ENCODE results near the gene NME7.
"Not testable (repeated sequence)": the region's sequence is repeated elsewhere in the genome, so short reads cannot be mapped to it uniquely, and the experiment has no call there.

The NME7 gene

DNA sequence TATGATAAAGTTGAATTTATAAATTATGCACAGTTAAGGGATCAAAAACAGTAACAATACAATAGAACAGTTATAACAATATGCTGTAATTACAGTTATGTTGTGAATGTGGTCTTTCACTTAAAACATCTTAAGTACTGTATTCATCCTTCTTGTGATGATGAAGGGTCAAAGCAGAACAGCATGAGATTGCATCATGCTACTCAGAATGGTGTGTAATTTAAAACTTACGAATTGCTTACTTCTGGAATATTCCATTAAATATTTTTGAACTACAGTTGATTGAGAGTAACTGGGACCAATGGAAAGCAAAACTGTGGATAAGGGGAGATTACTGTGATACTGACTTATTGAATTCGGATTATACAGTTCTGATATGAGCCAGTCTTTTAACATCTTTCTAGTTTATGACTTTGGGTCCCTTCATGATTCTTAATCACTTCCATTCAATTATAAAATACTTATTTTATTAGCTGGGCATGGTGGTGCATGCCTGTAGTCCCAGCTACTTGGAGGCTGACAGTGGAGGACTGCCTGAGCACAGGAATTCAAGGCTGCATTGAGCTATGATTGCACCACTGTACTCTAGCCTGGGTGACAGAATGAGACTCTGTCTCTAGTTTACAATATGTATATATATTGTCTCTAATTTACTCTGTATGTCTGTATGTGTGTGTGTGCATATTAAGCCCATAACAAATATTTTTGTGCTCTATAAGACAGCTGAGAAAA, 217.9 kb downstream of the NME7 start:
- no peak for DNase-seq

GRCh38 chr1:169148472-169149252, 218.9 kb downstream of the NME7 start:
- no peak for DNase-seq

DNA sequence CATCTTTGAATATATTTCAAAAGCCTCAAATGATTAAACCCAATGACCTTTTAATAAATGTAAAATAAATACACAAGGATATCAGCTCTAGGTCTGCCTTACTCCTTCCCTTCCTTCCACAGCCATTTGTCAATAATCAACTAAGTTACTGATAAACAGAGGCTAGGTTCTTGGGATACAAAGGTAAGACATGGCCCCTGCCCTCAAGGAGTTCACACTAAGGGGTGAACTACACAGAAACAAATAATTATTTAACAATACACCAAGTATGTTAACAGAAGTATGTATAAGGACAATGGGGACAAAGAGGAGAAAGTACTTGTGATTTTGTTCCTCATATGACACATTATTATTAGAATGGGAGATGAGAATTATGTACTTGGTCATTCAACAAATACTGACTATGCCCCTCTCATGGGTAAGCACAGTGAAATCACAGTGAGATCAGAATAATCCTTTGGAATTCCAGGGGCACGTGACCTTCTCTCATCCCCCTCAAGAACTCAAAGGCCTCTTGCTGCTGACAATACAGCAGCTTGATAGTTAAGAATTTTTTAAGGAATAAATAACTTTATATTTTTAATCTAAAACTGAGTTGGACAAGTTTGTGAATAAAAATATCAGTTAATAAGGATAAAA, 220.9 kb downstream of the NME7 start:
- no peak for DNase-seq

DNA sequence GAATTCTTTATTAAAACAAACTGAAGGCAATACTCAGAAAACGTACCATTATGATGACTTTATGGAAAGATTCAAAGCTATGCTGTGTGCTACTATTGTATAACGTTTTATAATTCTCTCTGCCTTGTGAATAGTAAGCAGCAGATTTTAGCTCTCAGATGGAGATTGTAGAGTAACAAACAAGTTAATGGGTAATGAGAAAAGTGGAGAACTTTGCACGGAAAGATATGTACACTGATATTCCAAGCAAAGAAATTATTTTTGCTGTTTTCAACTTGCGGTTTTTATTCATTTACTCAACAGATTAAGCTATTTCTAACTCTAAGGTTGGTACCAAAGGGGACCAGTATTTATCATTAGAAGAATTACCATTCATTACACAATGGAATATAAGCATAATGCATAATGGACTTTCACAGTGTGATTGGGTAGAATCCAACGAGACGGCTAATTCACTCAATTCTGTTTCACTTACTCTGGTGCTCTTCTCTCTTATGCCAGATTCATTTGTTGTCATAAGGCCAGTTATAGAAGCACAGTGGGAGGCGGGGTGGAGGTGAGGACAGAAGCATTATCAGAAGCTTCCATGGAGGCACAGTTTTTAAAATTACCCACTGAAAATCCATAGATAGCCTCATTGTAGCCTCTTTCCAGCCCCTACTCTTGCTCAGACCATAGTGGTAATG, 222.5 kb downstream of the NME7 start:
- no peak for DNase-seq

- no peak for DNase-seq
Observed at GRCh38 chr1:169143984-169144383, 223.6 kb downstream of the NME7 start.

- no peak for DNase-seq
Observed at GRCh38 chr1:169143346-169143745, 224.3 kb downstream of the NME7 start.

DNA sequence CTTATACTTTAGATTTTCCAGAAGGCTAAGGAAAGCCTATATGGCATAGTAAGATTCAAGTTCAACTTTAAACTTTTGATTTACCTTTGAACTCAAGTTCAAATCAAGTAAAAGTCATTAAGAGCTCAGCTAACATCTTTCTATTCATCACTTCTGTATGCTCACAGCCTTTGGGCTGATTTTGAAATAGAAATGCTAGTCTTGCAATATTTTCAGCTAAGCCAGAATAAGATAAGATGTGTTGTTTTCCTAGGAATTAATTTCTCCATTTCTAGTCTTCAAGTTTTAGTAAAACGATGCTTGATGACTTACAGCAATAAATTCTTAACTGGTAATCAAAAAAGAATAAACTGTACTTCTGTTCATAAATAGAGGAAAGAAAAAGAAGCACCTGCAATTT, 225.5 kb downstream of the NME7 start:
- no peak for DNase-seq

- DNase-seq: no peak
Observed at GRCh38 chr1:169141356-169141755, 226.2 kb downstream of the NME7 start.

DNA sequence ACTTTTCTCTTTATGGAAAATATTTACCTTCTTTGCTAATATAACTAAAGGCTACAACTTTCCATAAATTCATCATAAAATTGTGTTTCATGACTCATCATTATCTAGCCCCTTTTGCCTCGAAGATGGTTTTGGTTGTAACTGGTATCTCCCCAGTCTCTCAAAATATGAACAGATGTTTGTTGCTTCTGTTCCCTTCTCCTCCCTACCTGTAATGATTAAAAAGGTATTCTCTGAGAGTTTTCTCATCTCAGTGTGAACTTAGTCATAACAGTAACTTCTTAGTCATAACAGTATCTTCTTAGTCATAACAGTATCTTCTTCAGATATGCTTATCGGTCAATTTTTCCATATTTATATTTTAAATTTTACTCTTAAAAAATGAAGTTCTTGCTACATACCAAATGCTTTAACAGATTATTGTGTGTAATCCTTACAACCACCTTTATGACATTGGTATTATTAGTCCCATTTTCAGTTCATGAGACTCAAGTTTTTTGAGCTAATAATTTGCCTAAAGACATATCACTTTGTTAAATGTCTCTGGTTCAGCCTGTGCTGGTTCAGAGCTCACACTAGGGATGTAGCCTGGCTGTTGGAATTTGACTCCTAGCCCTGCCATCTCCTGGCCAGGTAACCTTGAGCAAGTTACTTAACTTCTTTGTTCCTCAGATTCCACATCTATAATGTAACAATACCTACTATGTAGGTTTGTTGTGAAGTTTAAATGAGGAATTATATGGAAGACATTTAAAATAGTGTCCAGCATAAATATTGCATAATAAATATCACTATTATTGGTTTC, 228.5 kb downstream of the NME7 start:
- no peak for DNase-seq

DNA sequence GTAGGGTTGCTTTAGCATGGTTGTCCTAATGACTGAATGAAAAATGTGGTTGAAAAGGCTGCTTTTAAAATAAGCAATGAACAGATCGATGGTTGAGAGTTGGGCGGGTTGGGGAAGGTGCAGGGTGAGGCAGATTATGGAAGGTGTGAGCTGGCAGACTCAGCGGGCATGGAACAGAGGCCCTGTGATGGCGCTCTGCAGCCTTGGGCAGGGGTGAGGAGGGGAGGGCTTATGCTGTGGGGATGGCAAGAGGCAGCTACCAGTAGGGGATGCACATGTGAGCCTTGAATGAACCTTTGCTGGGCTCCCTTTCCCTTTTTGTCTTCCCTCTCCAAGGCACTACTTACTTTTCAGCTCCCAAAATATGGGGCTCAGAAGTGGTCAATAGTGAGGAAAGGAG, 230.2 kb downstream of the NME7 start:
- no peak for DNase-seq

DNA sequence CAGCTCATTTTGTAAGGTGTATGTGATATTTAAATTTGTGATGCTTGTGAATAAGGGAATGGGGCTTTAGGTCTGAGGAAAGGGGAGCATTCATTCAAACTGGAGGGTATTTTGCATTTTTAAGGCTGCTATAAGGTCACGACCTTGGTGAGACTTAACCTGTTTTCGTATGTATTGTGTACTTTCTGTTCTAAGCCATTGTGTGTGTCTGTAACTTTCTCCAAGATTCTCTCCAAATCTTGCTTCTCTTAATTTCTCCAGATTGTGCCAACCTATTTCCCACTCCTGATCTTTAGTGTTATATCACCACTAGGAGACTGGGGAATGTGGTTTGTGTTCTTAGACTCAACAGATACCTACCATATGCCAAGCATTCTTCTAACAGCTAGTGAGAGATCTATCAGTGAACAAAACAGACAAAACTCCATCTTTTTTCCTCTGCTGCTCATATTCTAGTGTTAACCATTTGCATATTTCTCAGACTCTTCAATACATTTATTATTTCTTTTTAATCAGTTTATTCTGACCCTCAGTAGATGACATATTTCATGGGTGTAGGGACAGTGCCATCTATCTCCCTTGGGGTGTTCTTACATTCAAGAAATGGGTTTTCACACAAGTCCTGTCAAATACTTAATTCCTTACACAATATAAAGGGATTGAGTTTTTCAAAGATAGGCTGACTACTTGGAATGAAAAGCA, 233.6 kb downstream of the NME7 start:
- DNase-seq: no peak

DNA sequence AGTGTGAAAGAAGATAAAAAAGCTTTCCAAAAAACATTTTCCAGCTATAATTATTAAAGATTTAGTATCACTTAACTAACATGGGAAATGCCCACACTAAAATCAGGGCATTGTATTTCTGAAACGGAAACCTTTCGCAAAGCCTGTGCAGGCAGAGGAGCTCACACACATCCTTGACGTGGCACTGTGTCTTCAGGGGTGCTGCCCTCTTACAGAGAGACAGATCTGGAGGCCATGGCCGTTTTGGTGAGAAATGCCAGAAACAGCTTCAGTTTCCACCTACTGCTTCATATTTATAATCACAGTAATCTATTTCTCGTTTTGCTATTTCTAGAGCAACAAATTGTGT, 234.4 kb downstream of the NME7 start:
- no peak for DNase-seq

- DNase-seq: no peak
Observed at GRCh38 chr1:169132512-169133227, 234.9 kb downstream of the NME7 start.

- DNase-seq: no peak
Observed at GRCh38 chr1:169130683-169131082, 236.9 kb downstream of the NME7 start.

DNA sequence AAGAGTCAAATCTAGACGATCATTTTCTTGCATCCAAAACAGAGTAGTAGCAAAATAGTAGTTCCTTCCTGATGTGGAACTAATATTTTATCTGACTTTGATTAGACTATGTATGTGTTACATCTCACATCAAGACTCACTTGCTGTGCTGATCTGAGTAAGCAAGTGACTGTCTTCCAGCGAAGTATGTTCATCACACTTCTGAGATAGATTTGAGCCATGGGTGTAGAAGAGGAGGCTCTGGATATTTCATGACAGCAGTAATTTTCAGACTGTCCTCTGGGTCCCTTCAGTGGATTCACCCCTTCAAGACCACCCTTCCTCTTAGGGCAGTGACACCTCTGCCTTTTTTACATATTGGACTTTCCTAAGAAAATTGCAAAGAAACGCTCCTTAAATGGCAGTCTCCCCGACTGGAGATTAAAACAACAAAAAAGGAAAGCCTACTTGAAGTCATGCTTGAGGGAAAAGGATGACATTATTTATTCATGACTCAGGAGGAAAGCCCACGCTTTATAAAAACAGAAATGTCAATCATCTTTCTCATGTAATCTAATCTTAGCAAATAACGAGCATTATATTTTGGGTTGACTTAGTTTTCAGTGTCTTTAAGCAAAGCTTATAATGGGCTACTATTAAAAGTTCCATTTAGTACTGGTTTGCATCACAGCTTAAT, 238.3 kb downstream of the NME7 start:
- no peak for DNase-seq

DNA sequence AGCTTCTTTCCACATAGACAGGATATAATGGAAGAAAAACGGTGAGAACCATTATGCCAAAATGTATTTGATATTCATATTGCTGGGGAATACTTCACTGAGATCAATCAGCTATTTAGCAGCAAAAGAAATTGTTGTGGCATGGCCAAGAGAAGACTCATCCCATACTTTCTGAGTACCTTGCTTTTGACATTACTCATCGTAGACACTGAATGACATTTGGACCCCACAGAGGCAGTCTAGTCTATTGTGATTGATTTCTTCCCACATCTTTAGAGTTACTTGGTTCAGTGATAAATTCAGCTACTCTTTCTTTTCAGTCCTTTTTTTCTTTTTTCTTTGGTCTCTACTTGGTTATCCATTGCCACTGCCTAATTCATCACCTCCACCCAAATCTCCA, 239.0 kb downstream of the NME7 start:
- DNase-seq: no peak

GRCh38 chr1:169127305-169127704, 240.3 kb downstream of the NME7 start:
- DNase-seq: no peak

- DNase-seq: no peak
Observed at GRCh38 chr1:169126335-169126734, 241.3 kb downstream of the NME7 start.

GRCh38 chr1:169125597-169125996, 242.0 kb downstream of the NME7 start:
- DNase-seq: not testable (repeated sequence)

GRCh38 chr1:169124459-169124858, 243.1 kb downstream of the NME7 start:
- peak; percentile 42 for DNase-seq

DNA sequence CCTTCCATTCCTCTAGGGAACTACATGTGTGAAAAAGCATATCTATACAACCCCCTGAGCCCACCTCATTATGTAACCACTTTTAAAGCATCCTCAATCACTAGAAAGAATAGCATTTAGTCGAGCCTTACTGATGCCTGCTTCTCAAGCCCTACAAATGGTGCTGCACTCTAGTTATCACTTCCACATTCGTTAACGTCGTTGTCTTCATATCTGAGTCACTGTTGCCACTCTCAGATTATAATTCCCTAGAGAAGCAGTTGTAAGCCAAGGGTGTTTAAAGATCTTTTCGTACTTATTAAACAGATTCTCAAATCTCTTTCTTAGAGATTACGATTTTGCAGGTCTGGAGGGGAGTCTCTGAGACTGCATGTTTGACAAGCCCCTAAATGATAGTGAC, 244.6 kb downstream of the NME7 start:
- no peak for DNase-seq
